A204.1 (cell line): ENCODE results near the gene SMO.
"Not testable (repeated sequence)": the region's sequence is repeated elsewhere in the genome, so short reads cannot be mapped to it uniquely, and the experiment has no call there.

ENCODE experiments used
- FAIRE-seq: peaks from 2 replicates; lab custom pipeline; 2012; peaks lifted over from hg19 to GRCh38; lab: Jason Lieb, UNC

SMO gene

DNA sequence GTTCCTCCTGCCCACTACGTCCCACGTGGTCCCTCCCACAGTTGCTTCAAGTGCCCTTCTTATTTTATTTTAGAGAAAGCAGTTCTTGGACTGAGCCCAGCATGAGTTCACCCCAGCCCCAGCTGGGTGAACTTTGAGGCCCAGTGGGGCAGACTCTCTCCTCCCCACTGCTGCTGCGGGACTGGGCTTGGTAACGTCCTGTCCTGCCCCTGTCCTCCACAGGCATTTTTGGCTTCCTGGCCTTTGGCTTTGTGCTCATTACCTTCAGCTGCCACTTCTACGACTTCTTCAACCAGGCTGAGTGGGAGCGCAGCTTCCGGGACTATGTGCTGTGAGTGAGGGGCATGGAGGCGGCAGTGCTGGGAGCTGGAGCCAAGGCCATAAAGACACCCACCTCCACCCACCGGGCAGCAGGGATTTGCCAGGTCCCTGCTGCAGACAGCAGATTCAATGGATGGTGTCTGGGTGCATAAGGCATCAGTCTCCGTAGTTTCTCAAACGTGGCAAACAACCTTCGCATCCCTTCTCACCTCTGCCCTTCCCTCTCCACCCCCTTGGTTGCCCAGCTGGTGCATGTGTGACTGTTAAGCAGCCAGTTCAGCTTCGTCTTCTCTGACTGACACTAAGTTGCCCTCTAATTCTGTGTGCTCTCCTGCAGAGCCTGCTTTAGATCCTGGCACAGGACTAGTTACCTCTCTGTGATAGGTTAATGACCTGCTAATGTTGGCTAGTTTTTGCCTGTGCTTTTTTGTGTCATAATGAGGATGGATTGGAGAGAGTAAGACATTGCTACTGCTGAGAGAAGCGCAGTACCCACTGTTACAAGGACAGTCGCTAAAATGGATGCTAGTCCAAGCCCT is 20.9 kb downstream of the SMO start:
- no peak for FAIRE-seq

- no peak for FAIRE-seq
These were observed 22.0 kb downstream of the SMO start for GRCh38 chr7:129210256-129210988.

DNA sequence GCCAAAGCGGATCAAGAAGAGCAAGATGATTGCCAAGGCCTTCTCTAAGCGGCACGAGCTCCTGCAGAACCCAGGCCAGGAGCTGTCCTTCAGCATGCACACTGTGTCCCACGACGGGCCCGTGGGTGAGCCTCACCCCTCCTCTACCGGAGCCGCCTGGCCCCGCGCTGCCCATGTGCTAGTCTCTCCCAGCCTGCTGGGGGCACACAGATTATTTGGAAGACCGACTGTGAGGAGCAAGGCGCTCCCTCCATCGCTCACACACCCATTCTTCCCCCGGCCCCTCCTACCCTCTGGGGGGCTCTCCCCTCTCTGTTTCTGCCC is 22.5 kb downstream of the SMO start:
- no peak for FAIRE-seq

GRCh38 chr7:129212126-129212525 is 23.7 kb downstream of the SMO start:
- FAIRE-seq, result no peak

GRCh38 chr7:129212596-129212995 is 24.2 kb downstream of the SMO start:
- no peak for FAIRE-seq

DNA sequence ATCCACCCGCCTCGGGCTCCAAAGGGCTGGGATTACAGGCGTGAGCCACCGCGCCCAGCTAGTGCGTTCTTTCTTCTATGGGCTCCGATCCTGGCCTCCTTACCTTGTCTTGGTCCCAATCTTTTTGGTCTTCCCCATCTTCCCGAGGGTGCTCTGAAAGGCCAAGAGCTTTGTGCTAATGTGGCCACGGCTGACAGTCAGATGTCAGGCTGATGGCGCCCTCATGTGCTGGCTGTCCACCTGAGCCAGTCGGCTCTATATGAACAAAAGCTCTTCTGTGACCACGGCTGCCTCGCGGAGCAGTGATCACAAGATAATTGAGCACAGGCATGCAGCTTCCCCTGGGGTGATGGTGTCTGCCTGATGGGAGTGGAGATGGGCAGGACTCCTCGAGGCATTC is 25.4 kb downstream of the SMO start:
- no peak for FAIRE-seq

- not testable (repeated sequence) for FAIRE-seq
These were observed 27.3 kb downstream of the SMO start for GRCh38 chr7:129215691-129216090.

DNA sequence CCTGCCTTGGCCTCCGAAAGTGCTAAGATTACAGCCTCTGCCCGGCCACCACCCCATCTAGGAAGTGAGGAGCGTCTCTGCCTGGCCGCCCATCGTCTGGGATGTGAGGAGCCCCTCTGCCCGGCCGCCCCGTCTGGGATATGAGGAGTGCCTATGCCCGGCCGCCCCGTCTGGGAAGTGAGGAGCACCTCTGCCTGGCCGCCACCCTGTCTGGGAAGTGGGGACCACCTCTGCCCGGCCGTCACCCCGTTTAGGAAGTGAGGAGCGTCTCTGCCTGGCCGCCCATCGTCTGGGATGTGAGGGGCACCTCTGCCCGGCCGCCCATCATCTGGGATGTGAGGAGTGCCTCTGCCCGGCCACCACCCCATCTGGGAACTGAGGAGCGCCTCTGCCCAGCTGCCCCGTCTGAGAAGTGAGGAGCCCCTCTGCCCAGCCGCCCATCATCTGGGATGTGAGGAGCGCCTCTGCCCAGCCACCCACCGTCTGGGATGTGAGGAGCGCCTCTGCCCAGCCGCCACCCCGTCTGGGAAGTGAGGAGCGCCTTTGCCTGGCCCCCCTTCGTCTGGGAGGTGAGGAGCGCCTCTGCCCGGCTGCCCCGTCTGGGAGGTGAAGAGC is 27.8 kb downstream of the SMO start:
- FAIRE-seq, result not testable (repeated sequence)

DNA sequence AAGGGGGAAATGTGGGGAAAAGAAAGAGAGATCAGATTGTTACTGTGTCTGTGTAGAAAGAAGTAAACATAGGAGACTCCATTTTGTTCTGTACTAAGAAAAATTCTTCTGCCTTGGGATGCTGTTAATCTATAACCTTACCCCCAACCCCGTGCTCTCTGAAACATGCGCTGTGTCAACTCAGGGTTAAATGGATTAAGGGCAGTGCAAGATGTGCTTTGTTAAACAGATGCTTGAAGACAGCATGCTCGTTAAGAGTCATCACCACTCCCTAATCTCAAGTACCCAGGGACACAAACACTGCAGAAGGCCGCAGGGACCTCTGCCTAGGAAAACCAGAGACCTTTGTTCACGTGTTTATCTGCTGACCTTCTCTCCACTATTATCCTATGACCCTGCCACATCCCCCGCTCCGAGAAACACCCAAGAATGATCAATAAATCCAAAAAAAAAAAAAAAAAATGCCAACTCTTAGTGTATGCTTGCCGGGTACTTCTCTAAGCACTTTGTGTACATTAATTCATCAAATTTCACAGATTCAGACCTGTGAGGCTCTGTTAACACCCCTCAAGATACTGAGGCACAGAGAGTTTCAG is 28.5 kb downstream of the SMO start:
- not testable (repeated sequence) for FAIRE-seq

DNA sequence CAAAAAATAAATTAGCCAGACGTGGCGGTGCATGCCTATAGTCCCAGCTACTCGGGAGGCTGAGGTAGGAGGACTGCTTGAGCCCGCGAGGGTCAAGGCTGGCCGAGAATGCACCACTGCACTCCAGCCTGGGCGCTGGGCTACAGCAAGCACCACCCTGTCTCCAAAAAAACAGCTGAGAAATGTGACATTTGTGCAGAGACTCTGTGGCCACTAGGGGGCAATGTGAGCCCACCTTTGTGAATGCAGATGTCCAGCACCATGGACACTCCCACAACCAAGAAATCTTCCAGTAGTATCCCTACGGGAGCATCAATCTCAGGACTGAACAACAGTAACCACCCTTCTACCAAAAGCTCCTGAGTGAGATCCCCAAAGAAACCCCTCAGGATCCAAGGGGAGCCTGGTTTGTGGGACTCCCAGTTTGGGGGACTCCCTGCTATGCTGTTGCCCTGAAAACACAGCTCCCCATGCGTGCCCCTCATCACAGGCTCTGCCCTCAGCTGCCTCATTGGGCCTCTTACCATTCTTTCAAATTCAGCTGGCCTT is 30.2 kb downstream of the SMO start:
- FAIRE-seq, result peak; percentile 74

DNA sequence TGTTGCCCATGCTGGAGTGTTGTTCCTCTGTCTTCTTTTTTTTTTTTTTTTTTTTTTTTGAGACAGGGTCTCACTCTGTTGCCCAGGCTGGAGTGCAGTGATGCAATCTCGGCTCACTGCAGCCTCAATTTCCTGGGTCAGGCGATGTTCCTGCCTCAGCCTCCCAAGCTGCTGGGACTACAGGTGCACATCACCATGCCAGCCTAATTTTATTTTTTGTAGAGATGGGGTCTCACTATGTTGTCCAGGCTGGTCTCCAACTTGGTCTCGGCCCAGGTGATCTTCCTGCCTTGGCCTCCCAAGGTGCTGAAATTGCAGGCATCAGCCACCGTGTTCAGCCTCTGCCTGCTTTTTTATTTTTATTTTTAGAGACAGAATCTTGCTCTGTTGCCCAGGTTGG is 30.7 kb downstream of the SMO start:
- FAIRE-seq, result not testable (repeated sequence)

DNA sequence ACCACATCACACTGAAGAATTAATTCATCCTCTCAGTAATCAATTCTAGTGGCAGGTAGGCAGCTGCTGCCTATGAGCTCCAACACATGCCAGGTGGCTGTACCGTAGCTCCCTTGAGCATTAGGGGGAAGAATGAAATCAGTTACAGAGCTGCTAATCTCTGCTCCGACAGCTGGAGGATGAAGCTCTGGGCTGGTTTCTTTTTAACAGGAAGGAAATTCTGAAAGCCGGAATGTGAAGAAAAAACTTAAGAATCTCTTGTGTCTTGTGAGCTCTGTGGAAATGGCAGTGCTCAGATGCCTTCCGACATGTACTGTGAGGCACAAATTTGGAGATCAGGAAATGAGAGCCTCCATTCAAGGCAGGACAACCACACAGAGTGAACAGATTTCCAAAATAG is 33.6 kb downstream of the SMO start:
- FAIRE-seq, result no peak

GRCh38 chr7:129224251-129225205 is 36.1 kb downstream of the SMO start, which contains the start of gene AHCYL2:
Gene AHCYL2, plus strand, starts transcription at chr7:129225030.
- FAIRE-seq, result peak; percentile 86

- no peak for FAIRE-seq
These were observed 36.9 kb downstream of the SMO start for GRCh38 chr7:129225206-129225930.

- no peak for FAIRE-seq
These were observed 37.6 kb downstream of the SMO start for GRCh38 chr7:129225931-129226572.

- FAIRE-seq, result no peak
These were observed 39.5 kb downstream of the SMO start for GRCh38 chr7:129227646-129228578.

DNA sequence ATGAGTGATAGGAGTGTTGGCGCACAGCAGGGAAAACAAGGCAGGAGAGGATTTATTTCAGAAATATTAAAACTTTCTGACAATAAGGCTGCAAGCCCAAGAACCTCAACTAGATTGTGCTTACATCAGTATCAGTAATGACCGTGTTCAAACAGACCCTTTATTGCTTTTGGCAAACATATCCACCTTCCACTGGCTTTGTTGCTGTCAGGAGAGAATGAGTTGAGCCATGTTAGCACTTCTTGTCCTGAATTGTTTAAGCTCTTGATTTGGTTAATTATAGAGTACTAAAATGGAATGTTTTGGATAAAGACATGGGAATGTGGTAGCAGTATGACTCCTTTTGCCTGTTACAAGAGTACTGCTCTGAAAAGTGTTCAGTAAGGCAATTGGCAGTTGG is 40.2 kb downstream of the SMO start:
- FAIRE-seq, result no peak

DNA sequence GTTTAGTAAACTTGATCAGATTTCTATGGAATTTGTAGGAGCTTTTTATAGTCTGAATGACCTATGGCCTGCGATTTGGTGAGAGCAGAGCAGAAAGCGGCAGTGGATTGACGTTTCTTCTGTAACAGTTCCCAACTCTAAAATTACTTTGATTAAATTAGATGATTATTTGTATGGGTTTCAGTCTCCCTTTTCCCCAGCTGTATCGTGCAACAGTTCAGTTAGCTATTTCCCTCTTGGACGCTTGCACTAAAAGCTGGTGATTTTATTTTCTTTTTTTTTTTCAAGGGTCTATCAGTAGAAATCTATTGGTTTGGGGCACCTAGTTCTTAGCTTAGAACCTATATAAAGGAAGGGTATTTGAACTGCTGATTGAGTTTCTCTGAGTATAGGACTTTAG is 43.2 kb downstream of the SMO start:
- FAIRE-seq, result no peak

GRCh38 chr7:129238546-129238945 is 50.1 kb downstream of the SMO start:
- no peak for FAIRE-seq
